ENCODE results near the gene MAGEB4. TPM values are rescaled to one million over a fixed set of nuclear protein-coding genes. Genes with fewer than 3 reads are reported as not detected.

The MAGEB4 gene
- total and polyA plus RNA-seq, 2 experiments from 2014 or later = not detected

GRCh38 chrX:30224536-30224935, 17.3 kb upstream of the MAGEB4 start (continued):
- TF ChIP-seq ZNF462 (CRISPR knock-in tag; IDR thresholded peaks at IDR 0.05) (no peak), JUNB (IDR thresholded peaks at IDR 0.05; ENCODE audit: unreplicated experiment) (no peak), ZNF114 (CRISPR knock-in tag; IDR thresholded peaks at IDR 0.05) (no peak), STAT1 (IDR thresholded peaks at IDR 0.05; ENCODE audit: unreplicated experiment) (no peak), NANOG (IDR thresholded peaks at IDR 0.05; ENCODE audit: borderline replicate concordance) (no peak)

GRCh38 chrX:30228526-30228925, 13.3 kb upstream of the MAGEB4 start:
- Histone ChIP-seq H3K27ac (ENCODE audit: low read depth) (no peak overlapping the region), H3K79me2 (replicated peaks; ENCODE audit: insufficient read depth) (no peaks in the 10 kb centered on the region), H3K36me3 (ENCODE audit: insufficient read depth) (no peaks in the 10 kb centered on the region), H3K27me3 (ENCODE audit: insufficient read depth) (no peaks in the 10 kb centered on the region), H3K4me2 (no peak overlapping the region; the same call in 1 of the 2 replicates), H3K4me3 (no peak overlapping the region), H3K9me2 (ENCODE audit: insufficient read depth) (no peaks in the 10 kb centered on the region), H2AFZ (no peak overlapping the region), H3K4me1 (ENCODE audit: insufficient read depth) (peaks cover 2% of the 10 kb centered on the region; the same call in 1 of the 2 replicates), H3F3A (replicated peaks; ENCODE audit: low read depth) (no peaks in the 10 kb centered on the region), H4K20me1 (replicated peaks; ENCODE audit: insufficient read depth) (no peaks in the 10 kb centered on the region)
- H3K4me1 Mint-ChIP-seq = peaks cover 12% of the 10 kb centered on the region; the same call in 2 of the 3 replicates
- H3K27ac Mint-ChIP-seq = no peak overlapping the region
- H3K36me3 Mint-ChIP-seq (ENCODE audit: low read depth) = no peaks in the 10 kb centered on the region
- ATAC-seq = peak; percentile 76
- H3K4me3 Mint-ChIP-seq = no peak overlapping the region
- H3K9me3 Mint-ChIP-seq = no peaks in the 10 kb centered on the region
- peak; percentile 59 for DNase-seq (ENCODE audit: low spot score)
- H3K27me3 Mint-ChIP-seq (ENCODE audit: insufficient read depth, low read depth, poor library complexity) = peaks cover 2% of the 10 kb centered on the region
- TF ChIP-seq EZH2phosphoT487 (IDR thresholded peaks at IDR 0.05; ENCODE audit: unreplicated experiment) (no peak), POLR2AphosphoS5 (IDR thresholded peaks at IDR 0.05; ENCODE audit: low read depth) (no peak), CREB1 (CRISPR knock-in tag; IDR thresholded peaks at IDR 0.05; ENCODE audit: low read depth) (no peak), ETS1 (IDR thresholded peaks at IDR 0.05) (no peak), ZNF114 (CRISPR knock-in tag; IDR thresholded peaks at IDR 0.05) (no peak), STAT1 (IDR thresholded peaks at IDR 0.05; ENCODE audit: unreplicated experiment) (no peak), REST (IDR thresholded peaks at IDR 0.05; ENCODE audit: unreplicated experiment) (no peak), CTCF (conservative IDR thresholded peaks at IDR 0.05; ENCODE audit: low read depth in 2 of 2) (no peak), ZNF331 (CRISPR knock-in tag; IDR thresholded peaks at IDR 0.05; ENCODE audit: low read depth) (no peak), JUNB (IDR thresholded peaks at IDR 0.05; ENCODE audit: unreplicated experiment) (no peak), NANOG (IDR thresholded peaks at IDR 0.05; ENCODE audit: borderline replicate concordance) (no peak)

All from GM23338 (cell line).